Stimulated activated CD8-positive, alpha-beta memory T cell treated with anti-CD3 and anti-CD28 coated beads, Interleukin-4, amount 100 ng/mL, for 4 hours (primary cell): Measurements from ENCODE around the gene LRSAM1.
A peak's percentile ranks its signal among the peaks of the same experiment; 100 is the strongest.

Source experiments
- DNase-seq, 2 donors: peaks; one replicate each; pipeline ENCODE4 v3.0.0-alpha.2; 2020; ENCODE audit warnings: low read depth in 2 of 2, low spot score in 1 of 2

LRSAM1 gene

DNA sequence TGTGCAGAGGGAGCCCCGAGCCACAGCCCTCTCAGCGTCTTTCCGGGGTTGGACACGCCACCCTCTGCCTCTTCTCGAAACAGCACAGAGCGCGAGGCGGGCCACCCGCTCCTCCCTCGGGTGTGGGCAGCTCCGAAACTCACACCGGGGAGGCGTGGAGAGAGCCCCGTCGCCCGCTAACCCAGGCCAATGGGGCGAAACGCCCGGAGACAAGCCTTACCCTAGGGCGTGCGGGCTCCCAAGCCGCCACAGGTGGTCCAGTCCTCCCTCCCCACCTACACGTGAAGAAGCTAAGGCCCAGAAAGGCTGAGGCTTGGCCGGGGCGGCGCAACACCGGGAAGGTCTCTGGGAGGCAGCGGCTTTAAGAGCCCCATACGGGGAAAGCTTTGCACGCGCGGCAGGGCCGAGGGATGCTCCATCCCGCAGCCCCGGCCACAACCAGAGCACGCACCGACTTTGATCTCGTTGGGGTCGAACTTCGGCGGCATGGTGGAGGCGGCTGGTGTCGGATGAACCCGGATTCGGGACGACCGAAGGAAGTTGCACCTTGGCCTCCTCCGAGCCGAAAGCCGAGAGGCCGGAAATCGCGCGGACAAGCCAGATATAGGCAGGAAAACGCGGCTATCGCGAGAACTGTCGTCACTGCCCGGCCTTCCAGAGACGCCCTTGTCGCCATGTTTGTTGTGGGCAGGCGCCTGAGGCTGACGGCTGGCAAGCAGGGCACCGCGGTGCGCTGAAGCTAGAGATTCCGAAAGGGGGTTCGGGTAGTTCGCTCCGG is at the start of gene LRSAM1, which contains the start of gene RPL12:
TSS of gene LRSAM1 (plus strand) at position 681 of the 778 bp plus-strand sequence. CDS start 3,018 bp downstream, outside the sequence.
TSS of gene RPL12 (minus strand) at position 577 of the 778 bp plus-strand sequence. CDS start at position 488, 89 bp downstream.
- peak; percentile 91 to 99 for DNase-seq

DNA sequence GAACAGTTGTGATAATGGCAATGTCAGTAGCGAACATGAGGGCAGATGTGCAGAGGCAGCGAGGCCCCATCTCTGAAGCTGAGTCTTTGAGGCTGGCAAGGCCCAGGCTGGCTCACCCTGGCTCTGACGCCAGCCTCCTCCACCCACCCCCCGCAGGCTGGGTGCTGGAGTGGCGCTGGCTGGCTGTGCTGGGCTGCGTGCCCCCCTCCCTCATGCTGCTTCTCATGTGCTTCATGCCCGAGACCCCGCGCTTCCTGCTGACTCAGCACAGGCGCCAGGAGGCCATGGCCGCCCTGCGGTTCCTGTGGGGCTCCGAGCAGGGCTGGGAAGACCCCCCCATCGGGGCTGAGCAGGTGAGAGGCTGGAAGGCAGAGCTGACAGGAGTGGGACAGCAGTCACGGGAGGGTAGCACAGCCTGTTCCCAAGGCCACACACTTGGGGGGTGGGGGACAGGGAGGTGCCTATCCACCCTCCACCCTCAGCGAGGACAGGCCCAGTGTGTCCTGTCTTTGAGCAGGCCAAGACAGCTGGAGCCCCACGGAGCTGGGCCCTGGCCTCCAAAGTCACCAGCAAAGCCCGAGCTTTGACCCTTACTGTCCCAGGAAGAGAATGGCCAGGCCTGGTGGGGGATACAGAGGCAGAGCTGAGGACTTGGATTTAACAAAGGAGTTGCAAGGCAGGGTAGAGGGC is 48.8 kb upstream of the LRSAM1 start:
- DNase-seq, result no peak

DNA sequence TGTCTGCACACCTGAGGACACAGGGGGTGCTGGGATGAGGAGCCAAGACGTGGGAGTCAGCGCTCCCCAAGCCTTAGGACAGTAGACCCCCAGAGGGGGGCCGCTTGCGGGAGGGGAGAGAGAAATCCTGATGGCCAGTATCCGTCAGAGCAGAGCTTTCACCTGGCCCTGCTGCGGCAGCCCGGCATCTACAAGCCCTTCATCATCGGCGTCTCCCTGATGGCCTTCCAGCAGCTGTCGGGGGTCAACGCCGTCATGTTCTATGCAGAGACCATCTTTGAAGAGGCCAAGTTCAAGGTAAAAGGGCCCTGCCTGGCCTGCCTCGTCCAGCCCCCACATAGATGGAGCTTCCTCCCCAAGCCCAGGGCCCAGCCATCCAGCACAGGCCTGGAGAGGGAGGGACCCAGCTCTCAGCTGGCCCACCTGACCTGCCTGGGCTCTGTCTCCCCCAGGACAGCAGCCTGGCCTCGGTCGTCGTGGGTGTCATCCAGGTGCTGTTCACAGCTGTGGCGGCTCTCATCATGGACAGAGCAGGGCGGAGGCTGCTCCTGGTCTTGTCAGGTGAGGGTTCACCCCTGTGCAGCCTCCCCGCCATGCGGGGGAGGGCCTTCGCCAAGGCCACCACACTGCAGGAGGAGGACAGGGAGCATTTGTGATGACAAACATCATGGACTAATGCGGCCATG is 47.7 kb upstream of the LRSAM1 start:
- DNase-seq, result no peak

DNA sequence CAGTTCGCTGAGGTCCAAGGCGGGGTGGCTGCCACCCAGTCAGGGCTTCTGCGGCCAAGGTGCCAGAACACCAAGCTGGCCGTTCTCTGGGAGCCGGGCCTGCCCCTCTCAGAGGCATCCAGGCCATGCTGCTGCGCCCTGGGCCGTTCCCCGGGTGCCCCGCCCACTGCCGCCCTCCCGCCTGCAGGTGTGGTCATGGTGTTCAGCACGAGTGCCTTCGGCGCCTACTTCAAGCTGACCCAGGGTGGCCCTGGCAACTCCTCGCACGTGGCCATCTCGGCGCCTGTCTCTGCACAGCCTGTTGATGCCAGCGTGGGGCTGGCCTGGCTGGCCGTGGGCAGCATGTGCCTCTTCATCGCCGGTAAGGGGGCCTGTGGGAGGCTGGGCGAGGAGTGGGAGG is 46.7 kb upstream of the LRSAM1 start:
- no peak for DNase-seq

DNA sequence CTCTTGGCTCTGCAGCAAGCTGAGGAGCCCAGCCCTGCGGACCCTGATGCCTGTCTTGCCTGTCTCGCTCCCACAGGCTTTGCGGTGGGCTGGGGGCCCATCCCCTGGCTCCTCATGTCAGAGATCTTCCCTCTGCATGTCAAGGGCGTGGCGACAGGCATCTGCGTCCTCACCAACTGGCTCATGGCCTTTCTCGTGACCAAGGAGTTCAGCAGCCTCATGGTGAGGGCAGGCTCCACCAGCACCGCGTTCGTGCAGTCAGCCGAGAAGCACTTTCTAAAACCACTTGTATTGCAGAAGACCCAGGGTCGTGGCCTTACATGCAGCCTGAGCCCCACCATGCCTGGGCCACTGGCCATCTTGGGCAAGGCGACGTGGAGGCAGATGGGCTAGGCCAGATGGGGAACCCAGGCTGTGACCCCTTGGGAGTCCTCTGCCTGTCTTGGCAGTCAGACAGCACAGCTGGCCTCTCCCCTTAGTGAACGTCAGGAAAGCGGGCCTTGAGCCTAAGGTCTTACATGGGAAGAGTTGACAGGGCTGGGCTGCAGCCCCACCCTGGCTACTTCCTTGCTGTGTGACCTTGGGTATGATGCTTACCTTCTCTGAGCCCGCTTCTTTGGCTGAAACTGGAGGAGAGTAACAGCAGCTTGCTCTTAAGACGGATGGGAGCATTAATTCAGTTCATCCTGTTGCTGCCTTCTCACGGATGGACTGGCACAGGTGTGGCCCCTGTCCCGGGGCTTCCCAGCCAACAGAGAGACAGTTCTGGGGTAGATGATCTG is 45.8 kb upstream of the LRSAM1 start:
- no peak for DNase-seq

DNA sequence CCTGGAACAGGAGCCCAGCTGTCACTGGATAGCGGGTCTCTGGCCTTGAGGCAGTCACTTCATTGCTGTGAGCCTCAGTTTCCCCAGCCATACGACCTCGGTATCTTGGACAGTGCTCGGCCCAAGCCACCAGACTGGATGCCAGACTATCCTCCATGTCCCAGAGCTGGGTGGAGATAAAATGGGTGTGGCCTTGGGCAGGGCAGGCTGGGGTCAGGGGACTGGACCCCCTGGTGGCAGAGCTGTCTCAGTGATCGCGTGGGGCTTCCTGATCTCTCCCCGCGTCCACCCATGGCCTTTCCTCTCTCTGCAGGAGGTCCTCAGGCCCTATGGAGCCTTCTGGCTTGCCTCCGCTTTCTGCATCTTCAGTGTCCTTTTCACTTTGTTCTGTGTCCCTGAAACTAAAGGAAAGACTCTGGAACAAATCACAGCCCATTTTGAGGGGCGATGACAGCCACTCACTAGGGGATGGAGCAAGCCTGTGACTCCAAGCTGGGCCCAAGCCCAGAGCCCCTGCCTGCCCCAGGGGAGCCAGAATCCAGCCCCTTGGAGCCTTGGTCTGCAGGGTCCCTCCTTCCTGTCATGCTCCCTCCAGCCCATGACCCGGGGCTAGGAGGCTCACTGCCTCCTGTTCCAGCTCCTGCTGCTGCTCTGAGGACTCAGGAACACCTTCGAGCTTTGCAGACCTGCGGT is 44.4 kb upstream of the LRSAM1 start:
- no peak for DNase-seq

DNA sequence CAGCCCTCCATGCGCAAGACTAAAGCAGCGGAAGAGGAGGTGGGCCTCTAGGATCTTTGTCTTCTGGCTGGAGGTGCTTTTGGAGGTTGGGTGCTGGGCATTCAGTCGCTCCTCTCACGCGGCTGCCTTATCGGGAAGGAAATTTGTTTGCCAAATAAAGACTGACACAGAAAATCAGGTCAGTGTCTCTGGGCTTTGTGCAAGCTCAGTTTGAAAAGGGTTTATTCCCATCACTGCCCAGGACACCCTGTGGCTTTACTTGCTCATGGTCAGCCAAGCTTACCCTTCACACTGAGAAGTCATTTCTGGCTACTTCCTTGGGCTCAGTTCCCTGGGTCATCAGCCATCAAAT is 43.8 kb upstream of the LRSAM1 start:
- DNase-seq, result no peak

DNA sequence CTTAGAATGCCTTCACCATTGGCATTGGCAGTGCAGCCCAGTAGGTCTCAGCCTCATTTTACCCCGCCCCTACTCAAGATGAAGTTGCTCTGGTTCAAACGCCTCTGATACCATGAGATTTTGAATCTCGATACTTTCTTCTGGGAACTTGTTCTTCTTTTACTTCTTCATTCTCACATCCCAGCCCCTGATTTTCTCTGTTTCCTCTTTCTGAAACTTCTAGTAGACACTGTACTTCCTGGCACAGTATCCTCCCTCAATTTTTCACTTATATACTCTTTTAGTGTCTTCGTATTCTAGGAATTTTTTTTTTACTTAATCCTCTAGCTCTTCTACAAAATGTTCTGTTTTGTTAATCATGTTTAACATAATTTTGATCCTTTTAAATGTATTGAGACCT is 40.2 kb upstream of the LRSAM1 start:
- no peak for DNase-seq

DNA sequence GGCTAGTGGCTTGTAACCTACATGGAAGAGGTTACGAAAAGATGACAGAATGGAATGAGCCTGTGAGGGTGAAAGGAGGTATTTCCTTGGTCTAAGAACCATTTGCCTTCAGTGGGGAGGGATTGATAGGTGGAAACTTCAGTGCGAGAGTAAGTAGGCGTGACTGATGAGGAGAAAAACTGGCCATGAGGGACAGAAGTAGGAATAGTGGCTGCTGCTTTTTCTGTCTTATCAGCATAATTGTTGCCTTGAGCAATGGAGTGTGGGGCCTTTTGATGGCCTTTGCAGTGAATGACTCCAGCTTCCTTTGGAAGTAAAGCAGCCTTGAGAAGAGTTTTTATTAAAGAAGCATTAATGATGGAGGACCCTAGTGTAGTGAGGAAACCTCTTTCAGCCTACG is 36.2 kb upstream of the LRSAM1 start:
- no peak for DNase-seq

DNA sequence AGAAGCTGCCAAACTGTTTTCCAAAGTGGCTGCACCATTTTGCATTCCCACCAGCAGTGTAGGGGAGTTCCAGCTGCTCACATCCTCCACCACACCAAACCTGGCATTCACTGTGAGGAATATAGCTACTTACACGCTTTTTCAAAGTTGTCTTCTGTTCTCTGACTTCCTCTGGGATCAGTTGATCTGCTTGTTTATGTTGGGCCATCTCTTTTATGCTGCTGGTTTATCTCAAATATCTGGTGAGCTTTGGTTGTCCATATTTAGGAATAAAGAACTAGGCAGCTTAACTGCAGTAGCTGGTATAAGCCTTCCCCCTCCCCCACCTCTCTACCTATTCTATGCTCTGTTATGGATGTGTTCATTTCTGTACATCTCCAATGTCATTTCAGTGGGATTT is 35.7 kb upstream of the LRSAM1 start:
- DNase-seq, result no peak

DNA sequence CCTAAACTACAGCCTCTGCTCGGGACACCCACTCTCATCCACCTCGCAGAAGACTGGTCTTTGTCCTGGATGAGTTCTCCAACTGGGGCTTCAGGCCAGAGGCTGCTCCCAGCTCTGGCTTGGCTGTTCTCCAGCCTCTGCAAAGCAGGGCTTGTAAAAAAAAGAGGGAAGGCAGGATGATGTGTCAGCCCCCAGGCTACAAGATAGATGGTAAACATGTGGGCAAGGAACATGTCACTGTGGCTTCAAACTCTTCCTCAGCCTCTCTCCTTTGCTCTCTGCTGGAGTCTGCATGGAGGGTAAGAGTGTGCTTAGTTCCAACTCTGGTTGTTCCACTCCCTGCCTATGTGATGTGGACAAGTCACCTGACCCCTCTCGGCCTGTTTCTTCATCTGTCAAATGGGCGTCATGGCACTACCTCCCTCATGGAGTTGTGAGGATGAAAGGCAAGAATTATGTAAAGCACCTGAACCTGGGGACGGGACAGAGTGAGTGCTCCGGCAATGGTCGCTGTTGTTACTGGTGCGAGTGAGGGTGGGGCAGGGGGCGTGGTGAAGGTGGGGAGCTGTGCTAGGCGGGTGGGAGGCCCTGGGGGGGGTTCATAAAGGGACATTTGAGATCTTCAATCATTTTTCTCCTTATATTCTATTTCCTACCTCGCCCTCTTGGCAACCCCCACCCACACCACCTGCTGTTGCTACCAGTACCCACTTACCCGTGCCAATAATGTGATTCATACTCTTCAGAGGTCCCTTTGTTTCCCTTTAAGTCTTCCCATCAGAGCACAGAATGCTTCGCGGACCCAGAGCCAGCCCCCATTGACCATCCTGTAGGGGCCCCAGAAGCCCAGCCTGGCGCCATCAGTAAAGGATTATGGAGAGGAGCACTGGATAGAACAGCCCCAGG is 33.9 kb upstream of the LRSAM1 start:
- DNase-seq, result no peak

DNA sequence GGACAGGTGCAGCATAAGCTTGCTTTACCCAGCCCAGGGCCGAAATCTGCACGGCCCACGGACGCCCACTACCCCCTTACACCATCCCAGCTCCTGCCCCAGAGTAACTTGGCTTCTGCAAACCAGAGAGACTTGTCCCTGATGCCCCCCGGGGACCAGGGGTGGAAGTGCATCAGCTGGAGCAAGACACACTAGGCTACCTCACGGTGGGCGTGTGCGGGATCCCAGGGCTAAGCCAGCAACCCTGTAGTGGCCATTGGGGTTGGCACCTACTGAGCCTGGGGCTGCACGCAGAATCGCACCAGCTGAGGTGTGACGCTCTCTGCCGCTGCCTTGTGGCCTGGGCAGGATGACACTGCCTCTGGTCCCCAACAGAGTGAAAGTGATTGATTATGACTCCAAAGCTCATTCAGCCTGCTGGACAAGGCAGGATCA is 33.3 kb upstream of the LRSAM1 start:
- DNase-seq, result no peak

DNA sequence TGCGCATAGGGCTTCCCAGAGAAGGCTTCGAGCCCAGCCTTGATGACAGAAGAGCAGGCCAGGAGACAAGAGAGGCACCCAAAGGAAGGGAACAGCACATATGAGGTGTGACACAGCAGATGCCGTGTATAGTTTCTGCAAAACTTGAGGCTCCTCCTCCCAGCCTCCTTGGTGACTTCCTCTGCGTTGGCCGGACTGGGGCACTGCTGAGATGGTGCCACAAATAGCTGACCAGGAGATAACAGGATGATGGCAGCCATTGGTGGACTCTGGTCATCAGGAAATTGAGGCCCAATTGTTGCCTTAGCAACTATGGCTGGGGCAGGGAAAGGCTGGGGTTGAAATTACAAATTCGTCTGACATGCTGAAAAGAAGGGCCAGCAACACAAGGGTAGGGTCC is 32.0 kb upstream of the LRSAM1 start:
- DNase-seq, result no peak

DNA sequence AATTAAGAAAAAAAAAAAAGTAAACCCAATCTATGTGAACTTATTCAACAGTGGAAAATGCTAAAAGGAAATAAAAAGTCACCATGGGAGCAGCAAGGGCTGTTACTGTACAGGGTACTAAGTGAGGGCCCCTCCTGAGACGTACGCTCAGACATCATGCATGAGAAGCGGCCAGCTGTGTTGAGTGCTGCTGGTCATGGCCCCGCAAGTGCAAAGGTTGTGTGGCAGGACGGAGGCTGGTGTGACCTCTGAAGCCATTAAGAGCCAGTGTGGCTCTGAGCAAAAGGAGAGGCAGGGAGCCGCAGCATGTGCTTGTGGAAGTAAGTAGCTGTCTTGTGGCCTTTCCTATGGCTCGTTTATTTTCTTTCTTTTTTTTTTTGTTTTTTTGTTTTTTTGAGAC is 30.3 kb upstream of the LRSAM1 start:
- DNase-seq, result no peak

DNA sequence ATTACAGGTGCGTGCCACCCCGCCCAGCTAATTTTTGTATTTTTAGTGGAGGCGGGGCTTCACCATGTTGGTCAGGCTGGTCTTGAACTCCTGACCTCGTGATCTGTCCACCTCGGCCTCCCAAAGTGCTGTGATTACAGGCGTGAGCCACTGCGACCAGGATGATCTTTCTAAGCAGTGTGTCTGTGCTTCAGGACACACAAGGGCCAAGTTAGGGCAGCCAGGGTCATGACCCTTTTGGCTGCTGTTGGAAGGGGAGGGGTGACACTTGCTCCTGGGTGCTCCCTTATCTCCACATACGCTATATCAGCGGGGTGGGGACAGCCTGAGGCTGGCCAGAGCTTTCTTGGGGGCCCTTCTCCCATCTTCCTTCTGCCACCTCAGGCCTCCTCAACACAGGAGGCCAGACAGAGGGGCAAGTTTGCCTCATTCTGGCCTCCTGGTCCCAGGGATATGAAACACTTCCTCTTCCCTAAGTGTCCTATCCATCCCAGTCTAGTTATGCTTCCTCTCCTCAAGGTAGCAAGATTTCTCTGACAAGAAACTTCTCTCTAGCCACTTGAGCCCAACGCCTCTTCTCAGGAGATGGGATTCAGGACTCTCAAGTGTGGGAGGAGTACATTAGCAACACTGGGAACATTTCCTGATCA is 29.1 kb upstream of the LRSAM1 start:
- DNase-seq, result no peak

DNA sequence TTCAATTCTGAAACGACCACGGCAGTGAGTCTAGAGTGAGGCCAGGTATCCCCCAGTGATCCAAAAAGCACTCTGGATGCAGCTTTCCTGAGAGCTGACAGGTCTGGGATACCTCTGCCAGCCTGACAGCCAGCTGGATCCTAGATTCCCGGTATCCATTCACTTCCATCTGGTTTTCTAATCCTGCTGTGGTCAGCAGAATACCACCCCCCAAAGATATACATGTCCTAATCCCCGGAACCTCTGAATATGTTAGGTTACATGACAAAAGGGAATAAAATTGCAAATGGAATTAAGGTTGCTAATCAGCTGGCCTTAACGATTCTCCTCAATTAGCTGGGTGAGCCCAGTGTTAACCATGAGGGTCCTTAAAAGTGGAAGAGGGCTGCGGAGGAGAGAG is 28.5 kb upstream of the LRSAM1 start:
- DNase-seq, result no peak

DNA sequence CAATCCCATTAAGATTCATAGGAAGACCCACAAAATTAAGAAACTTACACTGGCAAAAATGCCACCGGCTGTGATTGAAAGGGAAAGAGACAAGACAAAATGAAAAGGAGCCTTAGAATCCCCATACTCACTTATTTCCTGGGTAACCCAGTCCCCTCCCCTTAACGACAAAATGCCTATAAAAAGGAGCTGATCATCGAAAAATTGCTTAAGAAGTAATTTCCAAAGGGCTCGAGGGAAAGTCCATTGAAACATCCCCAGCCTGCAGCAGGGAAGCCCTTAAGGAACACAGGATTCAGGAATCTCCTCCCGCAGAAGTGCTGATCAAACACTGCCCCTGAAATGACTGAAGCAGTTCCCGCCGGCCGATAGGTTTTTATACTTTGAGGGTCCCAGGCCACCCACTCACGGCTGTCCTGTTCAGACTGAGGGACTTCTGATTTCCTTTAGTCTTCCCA is 27.8 kb upstream of the LRSAM1 start:
- no peak for DNase-seq

DNA sequence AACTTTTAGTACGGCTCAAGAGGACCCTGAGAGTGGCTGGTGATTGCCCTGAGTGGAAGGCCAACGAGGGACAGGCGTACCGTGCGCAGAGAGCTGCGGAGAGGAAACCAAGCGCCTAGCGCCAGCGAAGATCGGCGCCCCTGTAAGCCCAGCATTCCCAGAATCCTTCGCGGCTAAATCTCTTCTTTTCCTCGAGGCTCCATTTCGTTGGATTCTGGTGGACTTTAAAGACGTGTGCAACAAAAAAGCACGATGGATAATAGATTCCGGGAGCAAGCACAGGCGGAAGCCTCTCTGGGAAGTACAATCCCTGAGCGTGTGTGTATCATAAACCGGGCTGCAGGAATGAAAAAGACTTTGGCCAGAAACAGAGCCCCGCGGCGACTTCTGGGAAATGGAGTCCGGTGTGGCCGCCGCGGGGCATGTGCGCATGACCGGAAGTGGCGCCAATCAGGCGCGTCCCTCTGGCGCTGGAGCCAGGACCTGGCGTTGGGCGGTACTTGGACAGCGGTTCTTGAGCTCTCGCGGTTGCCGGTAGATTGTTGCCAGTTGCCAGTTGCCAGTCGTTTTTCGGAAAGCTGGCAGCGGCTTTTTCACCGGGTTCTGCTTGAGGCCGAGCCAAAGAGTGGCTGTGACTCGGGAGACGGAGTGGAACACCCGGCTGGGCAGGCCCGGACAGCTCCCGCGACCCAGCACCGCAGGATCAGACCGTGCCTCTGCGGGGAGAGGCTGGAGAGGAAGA is 27.2 kb upstream of the LRSAM1 start, which contains the start of gene ZNF79:
TSS of gene ZNF79 (plus strand) at position 449 of the 742 bp plus-strand sequence. CDS start 406 bp downstream, outside the sequence.
- peak; percentile 83 for DNase-seq
